H1 (cell line): ENCODE results near the gene SLC6A3. TPM values are rescaled to one million over a fixed set of nuclear protein-coding genes. Genes with fewer than 3 reads are reported as not detected.

Experiments
- CHD1 ChIP-seq: IDR thresholded peaks from 2 replicates; pipeline ENCODE4 v1.6.1; 2012; ENCODE audit warnings: low read depth, low read length, improper control_type of control experiment
- RFX5 ChIP-seq: IDR thresholded peaks from 2 replicates; pipeline ENCODE4 v1.6.1; 2011; ENCODE audit warnings: low read depth, low read length, improper control_type of control experiment, borderline replicate concordance
- SIN3A ChIP-seq, 2 experiments: IDR thresholded peaks in 1 of 2; conservative IDR thresholded peaks in 1 of 2; 2 replicates each; pipeline ENCODE4 v1.6.1; 2011 to 2012; ENCODE audit warnings: low read length in 2 of 2, improper control_type of control experiment in 1 of 2, low read depth in 1 of 2, mild to moderate bottlenecking in 1 of 2
- SP2 ChIP-seq: IDR thresholded peaks from 2 replicates; pipeline ENCODE4 v1.6.1; 2012; ENCODE audit warnings: mild to moderate bottlenecking, low read length, inconsistent platforms
- USF2 ChIP-seq: IDR thresholded peaks from 2 replicates; pipeline ENCODE4 v1.6.1; 2011; ENCODE audit warnings: low read length, improper control_type of control experiment
- polyA plus RNA-seq, 7 experiments: library from polyadenylated mRNA; depleted of rRNA in 3 of 7; stranded (reverse) in 5 of 7; unstranded in 2 of 7; fragments of >200 nt in 5 of 7; fragments of 200-250 nt in 2 of 7; gene quantifications; 1 replicate in 5 of 7; 2 replicates in 1 of 7; 4 replicates in 1 of 7; pipeline versions ENCODE4 v1.2.1 to v1.2.3, GENCODE V29; 2011 to 2013; ENCODE audit warnings: missing spikeins in 2 of 7, mixed read lengths in 2 of 7
- total RNA-seq: library from RNA; stranded (reverse); fragmentation: NEBNext Ultra II Directional; extraction: Animal tissue kit (Norgen Biotek cat#: 25700); gene quantifications from 2 replicates; pipeline ENCODE4 v1.2.1, GENCODE V29; 2021

Gene SLC6A3
- total and polyA plus RNA-seq, 2 of the 8 experiments (the other 6 are each of a cell fraction or from before 2014, with no cell fraction given): 0.48 to 0.91 TPM

DNA sequence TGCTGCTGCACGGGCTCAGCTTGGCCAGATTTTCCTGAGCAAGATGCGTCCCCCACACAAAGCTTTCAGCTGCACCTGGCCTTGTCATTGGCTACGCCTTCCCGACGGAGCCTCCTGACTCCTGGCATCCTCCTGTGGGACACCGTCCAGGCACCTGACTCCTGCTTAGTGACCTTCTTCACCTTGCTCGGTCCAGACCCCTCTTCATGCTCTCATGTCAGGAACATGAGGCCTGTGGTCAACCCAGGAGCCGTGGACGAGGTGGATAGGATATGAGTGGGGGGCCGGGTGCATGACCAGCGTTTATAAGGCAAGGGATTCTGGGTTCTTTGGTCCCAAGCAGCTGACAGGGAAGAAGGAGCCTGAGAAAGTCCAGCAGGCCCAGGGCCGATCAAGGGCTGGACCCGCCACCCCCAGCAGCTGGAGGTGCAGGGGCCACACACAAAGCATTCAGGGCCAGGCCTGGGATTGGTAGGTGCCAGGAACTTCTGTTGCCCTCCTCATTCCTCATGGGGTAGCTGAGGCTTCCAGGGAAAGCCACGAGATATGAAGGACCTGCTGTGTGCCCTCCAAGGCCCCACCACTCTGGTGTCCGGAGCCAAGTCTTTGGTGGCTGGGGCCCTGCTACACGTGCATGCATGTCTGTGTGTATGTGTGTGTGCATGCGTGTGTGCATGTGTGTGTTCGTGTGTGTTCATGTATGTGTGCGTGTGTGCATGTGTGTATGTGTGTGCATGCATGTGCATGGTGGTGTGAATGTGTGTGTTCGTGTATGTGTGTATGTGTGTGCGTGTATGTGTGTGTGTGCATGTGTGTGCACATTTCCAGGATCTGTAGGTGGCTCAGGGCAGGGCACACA lies 34.9 kb downstream of the SLC6A3 start (continued):
- TF ChIP-seq USF2: no peak
- no peak for TF ChIP-seq SP2
- no peak for TF ChIP-seq RFX5
- no peak for TF ChIP-seq SIN3A (conservative IDR thresholded peaks at IDR 0.05 in 1 of 2, IDR thresholded peaks at IDR 0.05 in 1 of 2; ENCODE audit: low read depth in 1 of 2, low read length in 2 of 2)
- TF ChIP-seq CHD1: no peak
- TF ChIP-seq, all 59 proteins: peak for 0
